ENCODE data around the gene RBM43.

Gene RBM43

DNA sequence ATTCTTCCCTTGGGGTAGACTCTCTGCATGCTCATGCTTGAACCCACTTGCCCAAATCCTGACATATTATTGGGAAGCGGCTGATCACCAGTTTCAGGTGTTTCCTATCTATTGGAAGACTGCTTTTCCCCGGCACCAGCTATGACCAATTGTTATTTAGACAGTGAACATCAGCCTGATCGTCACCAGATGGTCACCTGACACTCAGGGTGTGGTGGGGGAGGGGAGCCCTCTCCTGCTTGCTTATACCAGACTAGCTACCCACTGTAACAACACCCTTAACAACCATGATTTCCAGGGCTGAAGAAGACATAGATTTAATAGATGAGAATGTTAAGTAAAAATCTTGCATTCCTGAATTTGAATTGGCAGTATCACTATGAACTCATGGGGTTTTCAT, 44.3 kb downstream of the RBM43 start:
- no peak for DNase-seq (ENCODE audit: low read depth)

DNA sequence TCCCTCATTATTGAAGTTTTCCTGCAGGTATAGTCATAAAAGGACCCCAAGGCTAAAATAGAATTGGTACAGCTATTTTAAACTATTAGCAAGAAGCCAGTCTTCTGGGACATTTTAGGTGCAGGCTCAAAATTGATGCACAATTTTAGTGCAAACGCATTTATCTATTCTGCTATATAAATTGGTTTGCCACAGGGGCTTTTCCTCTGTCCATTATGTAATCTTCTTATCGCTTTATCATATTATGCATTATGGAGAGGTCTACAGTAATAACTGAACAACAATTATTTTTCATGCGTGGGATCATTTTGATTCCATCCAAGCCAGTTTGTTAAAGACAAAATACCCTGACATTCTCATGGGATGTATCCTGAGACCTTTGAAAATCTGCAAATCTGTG, 54.6 kb downstream of the RBM43 start:
- no peak for DNase-seq (ENCODE audit: low read depth)

GRCh38 chr2:151206446-151206968, 55.2 kb downstream of the RBM43 start:
- DNase-seq (ENCODE audit: low read depth), result no peak

DNA sequence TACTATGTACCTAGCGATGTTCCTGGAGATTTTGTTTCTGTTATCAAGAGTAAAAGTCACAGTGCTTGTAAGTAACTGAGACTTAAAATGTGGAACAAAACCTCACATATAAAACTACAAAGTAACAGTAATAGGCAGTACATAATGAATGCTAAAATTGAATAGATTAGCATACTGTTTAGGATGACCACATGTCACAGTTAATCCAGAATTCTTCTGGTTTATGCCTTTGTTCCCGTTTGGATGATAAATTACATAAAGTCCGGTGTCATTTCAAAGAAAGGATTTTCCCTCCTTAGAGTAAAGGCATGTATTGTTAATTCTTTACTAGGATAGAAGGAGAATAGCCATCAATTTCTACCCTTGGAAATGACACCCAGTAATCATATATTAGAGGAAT, 56.1 kb downstream of the RBM43 start:
- DNase-seq (ENCODE audit: low read depth), result no peak

- DNase-seq (ENCODE audit: low read depth), result no peak
Measured at GRCh38 chr2:151204756-151205155, 56.9 kb downstream of the RBM43 start.

- no peak for DNase-seq (ENCODE audit: low read depth)
Measured at GRCh38 chr2:151200844-151201243, 60.8 kb downstream of the RBM43 start.

DNA sequence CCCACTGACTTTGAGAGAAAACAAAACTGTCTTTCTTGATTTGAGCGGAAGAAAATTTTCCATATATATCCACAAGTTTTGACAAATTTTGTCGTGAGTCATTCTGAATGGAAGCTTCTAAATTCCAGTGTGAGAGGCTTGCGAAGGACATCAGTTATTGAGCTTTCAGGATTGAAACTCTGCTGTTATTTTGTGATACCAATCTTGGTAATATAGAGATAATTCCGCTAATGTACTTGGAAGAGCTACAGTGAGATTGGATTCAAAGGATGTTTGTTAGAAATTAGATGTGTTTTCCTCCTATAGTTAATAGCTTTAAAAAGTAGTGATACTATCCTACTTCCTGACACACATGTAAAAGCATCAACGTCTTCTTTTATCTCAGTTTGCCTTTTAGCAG, 61.4 kb downstream of the RBM43 start:
- no peak for DNase-seq (ENCODE audit: low read depth)

GRCh38 chr2:151198645-151199044, 63.0 kb downstream of the RBM43 start:
- no peak for DNase-seq (ENCODE audit: low read depth)
